Psoas muscle (tissue), 8 donors: ENCODE data around the gene DHRS7C. TPM values are rescaled to one million over a fixed set of nuclear protein-coding genes. Genes with fewer than 3 reads are reported as not detected.
A peak's percentile ranks its signal among the peaks of the same experiment; 100 is the strongest.

ENCODE experiments used
- ATAC-seq, 4 donors: fragments of 200-7000 bp; cut with Tn5 transposase; one replicate each; pipeline ENCODE4 v1.9.1; 2020; ENCODE audit warnings: moderate library complexity in 3 of 4, mild to moderate bottlenecking in 2 of 4
- DNase-seq, 2 donors: peaks; one replicate each; pipeline ENCODE4 v3.0.0-alpha.2; 2020
- H3K27ac ChIP-seq: fragments of 200-600 bp; one replicate; pipeline ENCODE4 v1.8.0; 2022
- H3K27me3 ChIP-seq, 3 donors: fragments of 200-600 bp in 1 of 3; one replicate each; pipeline versions ENCODE4 v1.6.1 to v1.8.0; 2013 to 2022; ENCODE audit warnings: low read length in 2 of 3, mild to moderate bottlenecking in 2 of 3, moderate library complexity in 1 of 3; ENCODE audit not compliant: insufficient read depth in 3 of 3
- H3K36me3 ChIP-seq, 2 donors: fragments of 200-600 bp in 1 of 2; one replicate each; pipeline versions ENCODE4 v1.6.1 to v1.8.0; 2013 to 2022; ENCODE audit warnings: low read depth in 1 of 2, mild to moderate bottlenecking in 1 of 2, moderate library complexity in 1 of 2; ENCODE audit not compliant: insufficient read depth in 1 of 2
- H3K4me1 ChIP-seq: fragments of 200-600 bp; one replicate; pipeline ENCODE4 v1.8.0; 2022
- H3K4me3 ChIP-seq: fragments of 200-600 bp; one replicate; pipeline ENCODE4 v1.8.0; 2022; ENCODE audit warnings: mild to moderate bottlenecking
- H3K9me3 ChIP-seq: fragments of 200-600 bp; one replicate; pipeline ENCODE4 v1.8.0; 2022
- WGBS, 3 donors: extraction: QIAGEN DNeasy Blood & Tissue Kit; methylation state at CpG; one replicate each; pipeline versions ENCODE4 v1.1.6 to v1.1.7; 2013; 5-methylcytosine and 5-hydroxymethylcytosine counted together
- intact Hi-C, 2 donors: fragments of 100-400 bp; cut with DNase I; formaldehyde crosslinking; loops; one replicate each; pipeline versions ENCODE4 v1.11.0 to v1.14.2; 2022
- polyA plus RNA-seq, 3 donors: library from polyadenylated mRNA; stranded (reverse); fragments of 200-250 nt; gene quantifications; one replicate each; pipeline ENCODE4 v1.2.3, GENCODE V29; 2013
- total RNA-seq, 4 donors: library from RNA; stranded (reverse); fragmentation: NEBNext Ultra II Directional in 2 of 4; extraction: Animal tissue kit (Norgen Biotek cat#: 25700) in 2 of 4; gene quantifications; one replicate each; pipeline versions ENCODE4 v1.2.1 to v1.2.4, GENCODE V29; 2021 to 2023
- TF ChIP-seq, protein P1 (sequence below): fragments of 200-600 bp; IDR thresholded peaks from one replicate; pipeline ENCODE4 v1.8.0; 2022; ENCODE audit warnings: antibody characterized with exemption
- donor health status: healthy with polysubstance abuse.
- donor health status: DM: no; HTN: no; CAD: no; lungs with moderate emphysema.
- donor health status: Bipolar disorder and iron deficiency.
- donor health status: healthy.
- donor health status: DM: yes; HTN: yes; CAD: no.
- donor health status: DM: no; HTN: no; CAD: no.
- donor health status: DM: no; HTN: no; CAD: no.
- donor health status: DM: yes; HTN: yes; CAD: no.

The DHRS7C gene
- total and polyA plus RNA-seq, 7 donors: 26.9 to 112 (median 41.8) TPM

DNA sequence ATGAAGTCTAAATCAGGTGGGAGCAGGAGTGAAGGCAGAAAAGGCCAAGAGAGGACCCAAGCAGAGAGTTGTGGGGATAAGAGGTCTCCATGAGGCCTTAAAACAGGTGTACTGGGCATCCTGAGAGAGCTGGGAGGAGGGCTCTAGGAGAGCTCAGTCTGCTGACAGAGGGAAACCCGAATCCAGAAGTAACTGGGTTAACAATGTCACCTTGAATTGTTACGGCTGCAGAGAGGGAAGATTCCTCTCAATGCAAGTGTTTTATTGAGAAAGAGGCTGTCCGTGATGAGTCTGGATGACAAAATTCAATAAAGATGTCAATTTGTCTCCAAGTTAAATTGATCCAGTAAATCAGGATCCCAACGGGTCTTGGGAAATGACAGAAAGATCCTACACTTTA, 8.3 kb downstream of the DHRS7C start:
- TF ChIP-seq, protein P1, sequence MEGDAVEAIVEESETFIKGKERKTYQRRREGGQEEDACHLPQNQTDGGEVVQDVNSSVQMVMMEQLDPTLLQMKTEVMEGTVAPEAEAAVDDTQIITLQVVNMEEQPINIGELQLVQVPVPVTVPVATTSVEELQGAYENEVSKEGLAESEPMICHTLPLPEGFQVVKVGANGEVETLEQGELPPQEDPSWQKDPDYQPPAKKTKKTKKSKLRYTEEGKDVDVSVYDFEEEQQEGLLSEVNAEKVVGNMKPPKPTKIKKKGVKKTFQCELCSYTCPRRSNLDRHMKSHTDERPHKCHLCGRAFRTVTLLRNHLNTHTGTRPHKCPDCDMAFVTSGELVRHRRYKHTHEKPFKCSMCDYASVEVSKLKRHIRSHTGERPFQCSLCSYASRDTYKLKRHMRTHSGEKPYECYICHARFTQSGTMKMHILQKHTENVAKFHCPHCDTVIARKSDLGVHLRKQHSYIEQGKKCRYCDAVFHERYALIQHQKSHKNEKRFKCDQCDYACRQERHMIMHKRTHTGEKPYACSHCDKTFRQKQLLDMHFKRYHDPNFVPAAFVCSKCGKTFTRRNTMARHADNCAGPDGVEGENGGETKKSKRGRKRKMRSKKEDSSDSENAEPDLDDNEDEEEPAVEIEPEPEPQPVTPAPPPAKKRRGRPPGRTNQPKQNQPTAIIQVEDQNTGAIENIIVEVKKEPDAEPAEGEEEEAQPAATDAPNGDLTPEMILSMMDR: no peak
- Histone ChIP-seq H3K27me3 (no peaks in the 10 kb centered on the region), H3K4me3 (no peak overlapping the region), H3K9me3 (no peaks in the 10 kb centered on the region), H3K27ac (no peak overlapping the region), H3K36me3 (peaks cover 0 to 5% of the 10 kb centered on the region in 2 donors), H3K4me1 (peaks cover 11% of the 10 kb centered on the region)
- ATAC-seq (peak in 2 of 4 donors; percentile 37 to 71), DNase-seq (no peak)
- intact Hi-C loops: no loop called here
- 29 to 56% (median 29%) methylated on average over 4 of the region's 4 CpGs for WGBS, 3 donors

GRCh38 chr17:9780552-9780951, 10.8 kb downstream of the DHRS7C start:
- no peak overlapping the region for H3K27ac ChIP-seq
- ATAC-seq: no peak
- peaks cover 11% of the 10 kb centered on the region for H3K4me1 ChIP-seq
- no peaks in the 10 kb centered on the region for H3K9me3 ChIP-seq
- TF ChIP-seq, protein P1: no peak
- no peaks in the 10 kb centered on the region for H3K27me3 ChIP-seq
- intact Hi-C loops: no loop called here
- no peak for DNase-seq
- peaks cover 0 to 5% of the 10 kb centered on the region in 2 donors for H3K36me3 ChIP-seq
- 89 to 94% (median 92%) methylated on average over 3 of the region's 3 CpGs for WGBS, 3 donors
- no peak overlapping the region for H3K4me3 ChIP-seq

- DNase-seq (no peak), ATAC-seq (no peak)
- H3K27me3 ChIP-seq: no peaks in the 10 kb centered on the region
- H3K36me3 ChIP-seq: peaks cover 0 to 5% of the 10 kb centered on the region in 2 donors
- no peak overlapping the region for H3K4me3 ChIP-seq
- H3K27ac ChIP-seq: no peak overlapping the region
- no peaks in the 10 kb centered on the region for H3K4me1 ChIP-seq
- TF ChIP-seq, protein P1: no peak
- H3K9me3 ChIP-seq: no peaks in the 10 kb centered on the region
- 92 to 94% (median 93%) methylated on average over 9 of the region's 9 CpGs for WGBS, 3 donors
- intact Hi-C loops: no loop called here
These were observed 14.5 kb downstream of the DHRS7C start for GRCh38 chr17:9776911-9777310.

- Histone ChIP-seq H3K9me3 (no peaks in the 10 kb centered on the region), H3K27me3 (no peaks in the 10 kb centered on the region), H3K36me3 (no peaks in the 10 kb centered on the region), H3K27ac (no peak overlapping the region), H3K4me3 (no peak overlapping the region), H3K4me1 (no peaks in the 10 kb centered on the region)
- 59 to 71% (median 62%) methylated on average over 19 of the region's 19 CpGs for WGBS, 3 donors
- DNase-seq: no peak
- intact Hi-C loops: no loop called here
- ATAC-seq: no peak
- TF ChIP-seq, protein P1: no peak
These were observed 18.7 kb downstream of the DHRS7C start for GRCh38 chr17:9772658-9773057.

GRCh38 chr17:9771465-9771864, 19.9 kb downstream of the DHRS7C start:
- 93 to 95% (median 93%) methylated on average over 27 of the region's 27 CpGs for whole genome bisulfite sequencing, 3 donors
- intact Hi-C loops: no loop called here
- no peak for ATAC-seq

More at GRCh38 chr17:9771465-9771864, 19.9 kb downstream of the DHRS7C start:
- peaks cover 0 to 3% (median 0%) of the 10 kb centered on the region in 3 donors for H3K27me3 ChIP-seq
- TF ChIP-seq, protein P1: no peak
- no peaks in the 10 kb centered on the region for H3K36me3 ChIP-seq
- H3K27ac ChIP-seq: no peak overlapping the region
- no peaks in the 10 kb centered on the region for H3K4me1 ChIP-seq
- DNase-seq: no peak
- no peak overlapping the region for H3K4me3 ChIP-seq
- H3K9me3 ChIP-seq: no peaks in the 10 kb centered on the region
